Left colon (tissue), 2 donors: ENCODE data around the gene CEACAM19. TPM values are rescaled to one million over a fixed set of nuclear protein-coding genes. Genes with fewer than 3 reads are reported as not detected.
A peak's percentile ranks its signal among the peaks of the same experiment; 100 is the strongest.
"Not testable (repeated sequence)": the region's sequence is repeated elsewhere in the genome, so short reads cannot be mapped to it uniquely, and the experiment has no call there.

ENCODE experiments used
- ATAC-seq: fragments of 200-7000 bp; cut with Tn5 transposase; one replicate; pipeline ENCODE4 v1.9.1; 2020; ENCODE audit warnings: mild to moderate bottlenecking, moderate library complexity
- DNase-seq, 2 donors: peaks; one replicate each; pipeline ENCODE4 v3.0.0-alpha.2; 2020
- intact Hi-C, 2 donors: fragments of 100-400 bp; cut with DNase I in 1 of 2; cut with micrococcal nuclease in 1 of 2; formaldehyde crosslinking; loops; one replicate each; pipeline versions ENCODE4 v1.11.2 to v1.14.0; 2022; cut with DNase I, micrococcal nuclease
- total RNA-seq, 2 donors: library from RNA; stranded (reverse); fragmentation: NEBNext Ultra II Directional; extraction: Animal tissue kit (Norgen Biotek cat#: 25700); gene quantifications; one replicate each; pipeline ENCODE4 v1.2.1, GENCODE V29; 2021
- donor health status: DM: no; HTN: no; CAD: no.
- donor health status: DM: yes; HTN: yes; CAD: no.

The CEACAM19 gene
- total RNA-seq, 2 donors from 2014 or later = 6.5 to 6.6 TPM

GRCh38 chr19:44689290-44690130 is 18.2 kb downstream of the CEACAM19 start:
- peak; percentile 68 for ATAC-seq
- peak; percentile 72 to 90 for DNase-seq
- intact Hi-C loops = loop anchor here in 1 of 2 donors (5.0 kb wide), 1 partner anchor 83 kb away; no protein-coding TSS in a partner anchor

- intact Hi-C loops = no loop called here
- no peak for DNase-seq
- ATAC-seq = no peak
These were observed 18.8 kb downstream of the CEACAM19 start for GRCh38 chr19:44690131-44690440.

GRCh38 chr19:44692379-44692721 is 21.1 kb downstream of the CEACAM19 start:
- no peak for DNase-seq
- intact Hi-C loops = no loop called here
- no peak for ATAC-seq

GRCh38 chr19:44694184-44694579 is 22.9 kb downstream of the CEACAM19 start:
- intact Hi-C loops = no loop called here
- DNase-seq (peak in 1 of 2 donors; percentile 34), ATAC-seq (no peak)

- DNase-seq = no peak
- ATAC-seq = no peak
- intact Hi-C loops = no loop called here
These were observed 25.8 kb downstream of the CEACAM19 start for GRCh38 chr19:44696939-44697669.

GRCh38 chr19:44697670-44698034 is 26.4 kb downstream of the CEACAM19 start:
- no peak for ATAC-seq
- intact Hi-C loops = no loop called here

GRCh38 chr19:44698492-44699201 is 27.4 kb downstream of the CEACAM19 start, which contains the start of gene CEACAM16:
Gene CEACAM16, plus strand, starts transcription at chr19:44699151. Its CDS starts 2,306 bp downstream, at chr19:44701457.
- intact Hi-C loops = no loop called here
- DNase-seq (peak; percentile 56 to 68), ATAC-seq (peak; percentile 18)

More at GRCh38 chr19:44697670-44698034, 26.4 kb downstream of the CEACAM19 start:
- no peak for DNase-seq

- ATAC-seq (no peak), DNase-seq (no peak)
- intact Hi-C loops = no loop called here
These were observed 29.3 kb downstream of the CEACAM19 start for GRCh38 chr19:44700547-44700946.

GRCh38 chr19:44701228-44701627 is 29.9 kb downstream of the CEACAM19 start:
- ATAC-seq = no peak
- intact Hi-C loops = no loop called here
- no peak for DNase-seq

- intact Hi-C loops = no loop called here
- ATAC-seq (no peak), DNase-seq (no peak)
These were observed 31.4 kb downstream of the CEACAM19 start for GRCh38 chr19:44702551-44703176.

GRCh38 chr19:44703336-44704078 is 32.2 kb downstream of the CEACAM19 start:
- DNase-seq (no peak), ATAC-seq (no peak)
- intact Hi-C loops = no loop called here

GRCh38 chr19:44704982-44705381 is 33.7 kb downstream of the CEACAM19 start:
- no peak for DNase-seq
- intact Hi-C loops = no loop called here
- ATAC-seq = no peak

GRCh38 chr19:44705502-44706010 is 34.3 kb downstream of the CEACAM19 start:
- DNase-seq = no peak
- ATAC-seq = no peak
- intact Hi-C loops = no loop called here

- DNase-seq (no peak), ATAC-seq (no peak)
- intact Hi-C loops = no loop called here
These were observed 35.4 kb downstream of the CEACAM19 start for GRCh38 chr19:44706506-44707236.

GRCh38 chr19:44707794-44708193 is 36.5 kb downstream of the CEACAM19 start:
- DNase-seq (no peak), ATAC-seq (no peak)
- intact Hi-C loops = no loop called here

- intact Hi-C loops = no loop called here
- ATAC-seq (no peak), DNase-seq (no peak)
These were observed 37.7 kb downstream of the CEACAM19 start for GRCh38 chr19:44708940-44709339.

- not testable (repeated sequence) for ATAC-seq, DNase-seq
- intact Hi-C loops = loop anchor here in 1 of 2 donors (10.0 kb wide), 1 partner anchor 135 kb away; the partner anchor contains the start of gene NECTIN2
These were observed 38.4 kb downstream of the CEACAM19 start for GRCh38 chr19:44709434-44710266.
